NOMO-1 (cell line): ENCODE measurements around the gene SARS2.

Source experiments
- DNase-seq, 2 experiments: peaks; one replicate each; lab custom pipeline; 2025; ENCODE audit not compliant: unreplicated experiment in 2 of 2; lab: John Stamatoyannopoulos, UW

The SARS2 gene

DNA sequence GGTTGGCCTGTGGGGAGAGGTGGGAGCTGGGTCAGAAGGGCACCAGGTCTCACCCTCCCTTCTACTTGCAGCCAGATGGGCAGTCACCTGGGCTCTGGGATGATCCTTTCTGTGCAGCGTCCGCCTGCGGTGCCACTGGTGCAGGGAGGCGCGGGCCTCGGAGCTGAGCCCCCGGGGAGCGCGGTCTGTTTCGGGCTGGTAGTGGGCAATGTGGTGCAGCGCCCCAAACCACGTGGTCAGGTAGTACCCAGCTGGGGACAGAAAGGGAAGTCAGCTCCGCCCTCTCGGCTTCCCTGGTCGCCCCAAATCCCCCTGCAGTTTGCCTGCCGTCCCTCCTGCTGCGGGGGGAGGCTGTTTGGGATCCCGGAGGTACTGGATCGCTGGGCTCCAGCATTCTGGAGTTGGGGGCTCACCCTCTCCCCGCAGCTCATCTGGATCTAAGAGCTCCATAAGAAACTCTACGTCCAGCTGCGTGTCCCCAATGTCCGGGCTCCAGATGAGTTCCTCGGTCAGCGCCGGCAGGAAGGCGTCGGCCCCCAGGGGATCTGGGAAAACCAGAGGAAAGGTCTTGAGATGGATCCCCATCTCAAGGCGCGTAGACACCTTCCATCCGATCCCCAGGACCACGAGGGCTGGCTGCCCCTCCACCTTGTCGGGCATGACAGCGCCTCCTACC lies 61.3 kb downstream of the SARS2 start:
- no peak for DNase-seq

- DNase-seq = no peak
These were observed 62.0 kb downstream of the SARS2 start for GRCh38 chr19:38868551-38868950.

- DNase-seq = no peak
These were observed 63.3 kb downstream of the SARS2 start for GRCh38 chr19:38867171-38867780.
